H1 (cell line): ENCODE measurements around the gene FBLN5. TPM values are rescaled to one million over a fixed set of nuclear protein-coding genes. Genes with fewer than 3 reads are reported as not detected.

Experiments
- CTCF ChIA-PET: fragments of 300-600 bp; sonication (Branson Sonifier 250); formaldehyde crosslinking; loops from one replicate; lab custom pipeline; 2021; ENCODE audit not compliant: partially characterized antibody; lab: Charles Lee
- POLR2A ChIA-PET: fragments of 300-600 bp; sonication (Branson Sonifier 250); formaldehyde crosslinking; loops from one replicate; lab custom pipeline; 2021; ENCODE audit warnings: inconsistent platforms; ENCODE audit not compliant: partially characterized antibody; lab: Charles Lee
- DNase-seq, 2 experiments: peaks; one replicate each; pipeline versions ENCODE4 v3.0.0 to v3.0.0-alpha.2; 2010 to 2022; ENCODE audit warnings: low spot score in 2 of 2, low read depth in 1 of 2, mixed read lengths in 1 of 2
- FAIRE-seq: peaks from 2 replicates; lab custom pipeline; 2011; peaks lifted over from hg19 to GRCh38; lab: Jason Lieb, UNC
- H2AFZ ChIP-seq: 2 replicates; pipeline ENCODE4 v1.8.1; 2012; ENCODE audit warnings: low read length, inconsistent platforms
- H2AK5ac ChIP-seq: 2 replicates; pipeline ENCODE4 v1.6.1; 2013; ENCODE audit warnings: low read depth, low read length
- H2BK120ac ChIP-seq: replicated peaks from 2 replicates; pipeline ENCODE3; 2013; ENCODE audit warnings: low read depth, low read length, inconsistent platforms
- H2BK12ac ChIP-seq: 2 replicates; pipeline ENCODE4 v1.6.1; 2013; ENCODE audit warnings: low read depth, low read length
- H2BK15ac ChIP-seq: 2 replicates; pipeline ENCODE4 v1.6.1; 2013; ENCODE audit warnings: low read length
- H2BK20ac ChIP-seq: 2 replicates; pipeline ENCODE4 v1.6.1; 2013; ENCODE audit warnings: low read length
- H2BK5ac ChIP-seq: 2 replicates; pipeline ENCODE4 v1.6.1; 2013; ENCODE audit warnings: low read depth, low read length
- H3K14ac ChIP-seq: 2 replicates; pipeline ENCODE4 v1.6.1; 2013; ENCODE audit warnings: inconsistent platforms; ENCODE audit not compliant: insufficient read length
- H3K18ac ChIP-seq: 2 replicates; pipeline ENCODE4 v1.6.1; 2013; ENCODE audit warnings: low read length; ENCODE audit errors: extremely low read depth
- H3K23ac ChIP-seq: 2 replicates; pipeline ENCODE4 v1.6.1; 2013; ENCODE audit warnings: inconsistent platforms; ENCODE audit not compliant: insufficient read length
- H3K23me2 ChIP-seq: 2 replicates; pipeline ENCODE4 v1.6.1; 2013; ENCODE audit warnings: low read depth, low read length
- H3K27ac ChIP-seq: 2 replicates; pipeline ENCODE4 v1.6.1; 2011; ENCODE audit warnings: low read depth, low read length, inconsistent platforms
- H3K27me3 ChIP-seq, 4 experiments: replicated peaks in 1 of 4; 1 replicate in 1 of 4; 2 replicates in 3 of 4; pipeline versions ENCODE4 v1.6.1 to v1.8.1; 2011 to 2013; ENCODE audit warnings: low read length in 3 of 4, mild to moderate bottlenecking in 3 of 4, inconsistent platforms in 2 of 4, mixed read lengths in 2 of 4, moderate library complexity in 1 of 4; ENCODE audit not compliant: control insufficient read depth in 3 of 4, insufficient read depth in 3 of 4; ENCODE audit errors: extremely low read depth in 1 of 4
- H3K36me3 ChIP-seq, 4 experiments: 2 replicates each; pipeline versions ENCODE4 v1.6.1 to v1.8.1; 2011 to 2013; ENCODE audit warnings: mild to moderate bottlenecking in 4 of 4, low read length in 3 of 4, moderate library complexity in 2 of 4, control low read depth in 1 of 4, inconsistent platforms in 1 of 4; ENCODE audit not compliant: insufficient read depth in 4 of 4, control insufficient read depth in 2 of 4
- H3K4ac ChIP-seq: replicated peaks from 2 replicates; pipeline ENCODE3; 2013; ENCODE audit warnings: low read length, low read depth, mixed read lengths, inconsistent platforms; ENCODE audit not compliant: insufficient read length
- H3K4me1 ChIP-seq, 4 experiments: replicated peaks in 1 of 4; 1 replicate in 1 of 4; 2 replicates in 3 of 4; pipeline versions ENCODE4 v1.6.1 to v1.8.1; 2011 to 2013; ENCODE audit warnings: low read length in 3 of 4, inconsistent platforms in 2 of 4, mixed read lengths in 1 of 4; ENCODE audit not compliant: insufficient read depth in 4 of 4, control insufficient read depth in 3 of 4
- H3K4me2 ChIP-seq, 2 experiments: 2 replicates each; pipeline versions ENCODE4 v1.6.1 to v1.8.1; 2011 to 2013; ENCODE audit warnings: low read depth in 2 of 2, low read length in 2 of 2, control low read depth in 1 of 2, inconsistent platforms in 1 of 2, mild to moderate bottlenecking in 1 of 2; ENCODE audit not compliant: insufficient read depth in 1 of 2
- H3K4me3 ChIP-seq, 4 experiments: fragments of 200-600, 300-600 bp in 1 of 4; sonication (generic), shearing (Covaris generic), sonication (Bioruptor Twin) in 1 of 4; 2 replicates each; pipeline versions ENCODE4 v1.5.1 to v1.8.1; 2011 to 2016; ENCODE audit warnings: low read length in 4 of 4, low read depth in 3 of 4, control low read depth in 2 of 4, inconsistent platforms in 2 of 4, mild to moderate bottlenecking in 2 of 4, mixed read lengths in 1 of 4, moderate library complexity in 1 of 4; ENCODE audit not compliant: insufficient read depth in 2 of 4; ENCODE audit errors: extremely low read depth in 1 of 4
- H3K56ac ChIP-seq: replicated peaks from 2 replicates; pipeline ENCODE3; 2013; ENCODE audit warnings: low read depth, mild to moderate bottlenecking, mixed read lengths, low read length, inconsistent platforms; ENCODE audit not compliant: insufficient read length
- H3K79me1 ChIP-seq: 2 replicates; pipeline ENCODE4 v1.6.1; 2013; ENCODE audit warnings: low read depth, low read length, control low read depth
- H3K79me2 ChIP-seq, 2 experiments: 2 replicates each; pipeline versions ENCODE4 v1.6.1 to v1.8.1; 2012 to 2013; ENCODE audit warnings: low read length in 2 of 2, mild to moderate bottlenecking in 2 of 2, inconsistent platforms in 1 of 2; ENCODE audit not compliant: insufficient read depth in 2 of 2, control insufficient read depth in 1 of 2
- H3K9ac ChIP-seq, 4 experiments: replicated peaks in 1 of 4; 1 replicate in 1 of 4; 2 replicates in 3 of 4; pipeline versions ENCODE4 v1.6.1 to v1.8.1; 2011 to 2013; ENCODE audit warnings: low read depth in 3 of 4, low read length in 3 of 4, control low read depth in 2 of 4, mild to moderate bottlenecking in 2 of 4, moderate library complexity in 2 of 4, inconsistent platforms in 1 of 4; ENCODE audit errors: extremely low read depth in 1 of 4
- H3K9me3 ChIP-seq, 2 experiments: 2 replicates each; pipeline versions ENCODE4 v1.6.1 to v1.8.1; 2012 to 2013; ENCODE audit warnings: mild to moderate bottlenecking in 2 of 2, moderate library complexity in 2 of 2, control low read depth in 1 of 2, inconsistent platforms in 1 of 2, low read depth in 1 of 2, low read length in 1 of 2, mixed read lengths in 1 of 2; ENCODE audit not compliant: insufficient read depth in 2 of 2
- H4K20me1 ChIP-seq, 2 experiments: replicated peaks in 1 of 2; 2 replicates each; pipeline versions ENCODE3 to v1.8.1; 2011 to 2013; ENCODE audit warnings: inconsistent platforms in 2 of 2, low read length in 2 of 2, mild to moderate bottlenecking in 1 of 2; ENCODE audit not compliant: insufficient read depth in 2 of 2, control insufficient read depth in 1 of 2
- H4K5ac ChIP-seq: 2 replicates; pipeline ENCODE4 v1.6.1; 2013; ENCODE audit warnings: low read length, low read depth, mixed read lengths, inconsistent platforms; ENCODE audit not compliant: insufficient read length
- H4K8ac ChIP-seq: 2 replicates; pipeline ENCODE4 v1.8.0; 2013; ENCODE audit warnings: mild to moderate bottlenecking, moderate library complexity, low read length, inconsistent platforms; ENCODE audit not compliant: insufficient read depth; ENCODE audit errors: extremely low read depth
- H4K91ac ChIP-seq: replicated peaks from 2 replicates; pipeline ENCODE3; 2013; ENCODE audit warnings: low read length, mixed read lengths, inconsistent platforms; ENCODE audit not compliant: insufficient read length
- ASH2L ChIP-seq: fragments of 200-600, 300-600 bp; sonication (generic); IDR thresholded peaks from one replicate; pipeline ENCODE4 v1.7.1; 2017; ENCODE audit warnings: low read length
- BCL11A ChIP-seq, 2 experiments: IDR thresholded peaks; one replicate each; pipeline ENCODE4 v1.6.1; 2011; ENCODE audit warnings: low read depth in 2 of 2, low read length in 2 of 2, mild to moderate bottlenecking in 2 of 2
- CHD2 ChIP-seq: IDR thresholded peaks from 2 replicates; pipeline ENCODE4 v1.6.1; 2012; ENCODE audit warnings: low read length, improper control_type of control experiment
- CREB1 ChIP-seq: IDR thresholded peaks from 2 replicates; pipeline ENCODE4 v1.6.1; 2012; ENCODE audit warnings: inconsistent platforms
- GTF2F1 ChIP-seq: IDR thresholded peaks from 2 replicates; pipeline ENCODE4 v1.6.1; 2012; ENCODE audit warnings: low read depth, low read length, improper control_type of control experiment, borderline replicate concordance
- JUND ChIP-seq: IDR thresholded peaks from 2 replicates; pipeline ENCODE4 v1.6.1; 2011; ENCODE audit warnings: mild to moderate bottlenecking, improper control_type of control experiment, low read length
- RBBP5 ChIP-seq: IDR thresholded peaks from 2 replicates; pipeline ENCODE4 v1.7.1; 2012; ENCODE audit warnings: low read depth, mild to moderate bottlenecking, inconsistent platforms, low read length, moderate library complexity, borderline replicate concordance
- RXRA ChIP-seq: IDR thresholded peaks from 2 replicates; pipeline ENCODE4 v1.6.1; 2011; ENCODE audit warnings: low read depth, mild to moderate bottlenecking, low read length, moderate library complexity; ENCODE audit not compliant: insufficient read depth
- SAP30 ChIP-seq: fragments of 300-600 bp; sonication (generic); IDR thresholded peaks from 2 replicates; pipeline ENCODE4 v1.7.1; 2012; ENCODE audit warnings: low read length, moderate library complexity, mild to moderate bottlenecking, inconsistent platforms; ENCODE audit not compliant: insufficient read depth, insufficient replicate concordance
- TBP ChIP-seq: IDR thresholded peaks from 2 replicates; pipeline ENCODE4 v1.6.1; 2011; ENCODE audit warnings: low read depth, low read length, improper control_type of control experiment
- YY1 ChIP-seq: IDR thresholded peaks from 2 replicates; pipeline ENCODE4 v1.6.1; 2011; ENCODE audit warnings: low read depth, mild to moderate bottlenecking, low read length
- WGBS, 2 experiments: shearing (Covaris generic) in 1 of 2; methylation state at CpG; one replicate each; pipeline versions ENCODE4 v1.1.6 to v1.1.7; 2013 to 2015; ENCODE audit warnings: low lambda C conversion rate in 2 of 2, mixed read lengths in 2 of 2, inconsistent platforms in 1 of 2, low coverage in 1 of 2, missing lambda C conversion rate in 1 of 2; ENCODE audit not compliant: insufficient replicate concordance in 2 of 2, insufficient coverage in 1 of 2, insufficient read length in 1 of 2; ENCODE audit errors: extremely low coverage in 1 of 2, missing lambda C conversion rate in 1 of 2; 5-methylcytosine and 5-hydroxymethylcytosine counted together
- polyA plus RNA-seq, 7 experiments: library from polyadenylated mRNA; depleted of rRNA in 3 of 7; stranded (reverse) in 5 of 7; unstranded in 2 of 7; fragments of >200 nt in 5 of 7; fragments of 200-250 nt in 2 of 7; gene quantifications; 1 replicate in 5 of 7; 2 replicates in 1 of 7; 4 replicates in 1 of 7; pipeline versions ENCODE4 v1.2.1 to v1.2.3, GENCODE V29; 2011 to 2013; ENCODE audit warnings: missing spikeins in 2 of 7, mixed read lengths in 2 of 7
- total RNA-seq: library from RNA; stranded (reverse); fragmentation: NEBNext Ultra II Directional; extraction: Animal tissue kit (Norgen Biotek cat#: 25700); gene quantifications from 2 replicates; pipeline ENCODE4 v1.2.1, GENCODE V29; 2021
- TF ChIP-seq, protein P1 (sequence below): IDR thresholded peaks from 2 replicates; pipeline ENCODE4 v1.6.1; 2012; ENCODE audit warnings: inconsistent platforms

The FBLN5 gene
- total and polyA plus RNA-seq, 2 of the 8 experiments (the other 6 are each of a cell fraction or from before 2014, with no cell fraction given) = 0.88 to 3.5 TPM

DNA sequence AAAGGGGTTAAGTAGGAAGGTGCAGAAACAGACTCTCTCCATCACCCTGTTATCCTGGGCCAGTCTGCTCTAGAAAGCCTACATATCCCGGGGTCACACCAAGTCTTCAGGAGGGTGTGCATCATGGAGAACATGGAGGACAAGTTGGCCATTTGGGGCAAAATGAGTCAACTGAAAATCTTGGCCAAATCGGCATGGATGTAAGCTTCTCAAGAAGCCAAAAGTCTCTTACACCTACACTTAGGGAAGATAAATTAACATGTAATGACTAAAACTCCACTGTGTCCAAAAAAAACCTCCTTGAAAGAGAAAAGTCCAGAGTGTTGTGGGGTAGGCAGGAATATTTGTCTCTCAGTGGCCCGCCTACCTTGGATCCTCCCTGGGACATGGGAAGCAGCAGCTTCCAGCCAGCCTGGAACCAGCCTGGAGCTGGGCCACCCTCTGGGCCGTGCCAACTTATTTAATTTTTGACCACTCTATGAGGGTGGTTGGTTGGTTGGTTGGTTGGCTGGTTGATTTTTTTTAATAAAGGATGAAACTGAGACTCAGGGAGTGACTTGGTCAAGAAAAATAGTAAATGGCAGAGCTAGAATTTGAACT, 62.3 kb downstream of the FBLN5 start:
- Histone ChIP-seq H2BK5ac (no peak overlapping the region), H3K27me3 (no peaks in the 10 kb centered on the region), H3K56ac (no peak overlapping the region), H4K20me1 (no peaks in the 10 kb centered on the region), H3K23me2 (no peaks in the 10 kb centered on the region), H2BK20ac (no peak overlapping the region), H3K9ac (no peak overlapping the region), H4K5ac (no peak overlapping the region), H3K4ac (no peak overlapping the region), H3K14ac (no peak overlapping the region), H2AK5ac (no peak overlapping the region), H3K9me3 (no peaks in the 10 kb centered on the region), H3K79me2 (no peaks in the 10 kb centered on the region), H2BK120ac (no peak overlapping the region), H3K4me2 (no peak overlapping the region), H3K4me3 (no peak overlapping the region), H3K18ac (no peak overlapping the region), H3K23ac (no peak overlapping the region), H3K4me1 (no peaks in the 10 kb centered on the region; a peak in 1 of 7 replicates), H3K27ac (no peak overlapping the region), H2BK15ac (no peak overlapping the region), H2AFZ (peak overlapping the region; percentile 23; the same call in 1 of the 2 replicates), H4K91ac (no peak overlapping the region), H4K8ac (no peak overlapping the region), H3K36me3 (no peaks in the 10 kb centered on the region), H3K79me1 (no peaks in the 10 kb centered on the region), H2BK12ac (no peak overlapping the region)
- DNase-seq = no peak
- 91% methylated on average over 4 of the region's 4 CpGs; no CpG with 5 or more reads in 1 of the 2 experiments for WGBS, 2 experiments
- CTCF ChIA-PET = interaction anchor here (0.8 to 2.1 kb wide), 8 partner anchors 8 to 235 kb away, joined by 3 to 10 read pairs (median 4); no protein-coding TSS in a partner anchor
- POLR2A ChIA-PET = interaction anchor here (1.0 kb wide), 1 partner anchor 12 kb away, joined by 3 read pairs; no protein-coding TSS in a partner anchor
- no peak for FAIRE-seq
- TF ChIP-seq SAP30 (no peak), TBP (no peak), CREB1 (no peak), CHD2 (no peak), RBBP5 (no peak), YY1 (no peak), ASH2L (no peak), JUND (no peak), GTF2F1 (no peak), BCL11A (IDR thresholded peaks at IDR 0.05; ENCODE audit: low read depth in 2 of 2, low read length in 2 of 2) (no peak), RXRA (no peak)
- TF ChIP-seq, protein P1, sequence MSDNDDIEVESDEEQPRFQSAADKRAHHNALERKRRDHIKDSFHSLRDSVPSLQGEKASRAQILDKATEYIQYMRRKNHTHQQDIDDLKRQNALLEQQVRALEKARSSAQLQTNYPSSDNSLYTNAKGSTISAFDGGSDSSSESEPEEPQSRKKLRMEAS = no peak
